A673 (cell line): ENCODE data around the gene IL1B. TPM values are rescaled to one million over a fixed set of nuclear protein-coding genes. Genes with fewer than 3 reads are reported as not detected.

Experiments used
- BruUV-seq: library from RNA; stranded (reverse); fragments of 400-500 nt; replicated peaks from 2 replicates; lab custom pipeline; 2021; lab: Mats Ljungman, UMichigan
- CTCF ChIA-PET: fragments of 300-600 bp; sonication (Branson Sonifier 250); formaldehyde crosslinking; loops from one replicate; lab custom pipeline; 2022; ENCODE audit warnings: antibody characterized with exemption; lab: Charles Lee
- POLR2A ChIA-PET: fragments of 300-600 bp; sonication (Branson Sonifier 250); formaldehyde crosslinking; loops from one replicate; lab custom pipeline; 2022; ENCODE audit warnings: antibody characterized with exemption; ENCODE audit not compliant: low non-redundant PET; lab: Charles Lee
- DNase-seq: peaks from one replicate; pipeline ENCODE4 v3.0.0-alpha.2; 2015; ENCODE audit warnings: low spot score
- H3K27ac ChIP-seq: fragments of 200-600 bp; sonication (generic); 2 replicates; pipeline ENCODE4 v1.5.1; 2016; ENCODE audit warnings: mixed run types, low read depth, mild to moderate bottlenecking, mixed read lengths, antibody characterized with exemption, low read length; ENCODE audit not compliant: poor library complexity, severe bottlenecking
- H3K27me3 ChIP-seq: fragments of 200-600 bp; sonication (generic); replicated peaks from 2 replicates; pipeline ENCODE4 v1.6.1; 2017; ENCODE audit warnings: mixed run types, low read depth, mild to moderate bottlenecking, mixed read lengths, antibody characterized with exemption, low read length; ENCODE audit not compliant: insufficient read depth, poor library complexity
- H3K36me3 ChIP-seq: fragments of 200-600 bp; sonication (generic); 2 replicates; pipeline ENCODE4 v1.6.1; 2016; ENCODE audit warnings: mixed run types, mild to moderate bottlenecking, mixed read lengths, antibody characterized with exemption, low read length; ENCODE audit not compliant: insufficient read depth, poor library complexity, severe bottlenecking
- H3K4me1 ChIP-seq: fragments of 200-600 bp; sonication (generic); 2 replicates; pipeline ENCODE4 v1.6.1; 2017; ENCODE audit warnings: mixed run types, mild to moderate bottlenecking, mixed read lengths, antibody characterized with exemption, low read length; ENCODE audit not compliant: insufficient read depth, poor library complexity, severe bottlenecking
- H3K4me3 ChIP-seq: fragments of 200-600 bp; sonication (generic); 2 replicates; pipeline ENCODE4 v1.5.1; 2016; ENCODE audit warnings: low read depth, mixed run types, mild to moderate bottlenecking, mixed read lengths, low read length; ENCODE audit not compliant: poor library complexity, severe bottlenecking
- H3K9me3 ChIP-seq: fragments of 200-600 bp; sonication (generic); 2 replicates; pipeline ENCODE4 v1.6.1; 2016; ENCODE audit warnings: mixed run types, low read depth, mild to moderate bottlenecking, mixed read lengths, antibody characterized with exemption, low read length; ENCODE audit not compliant: poor library complexity, severe bottlenecking
- CTCF ChIP-seq: fragments of 300-800, 200-600 bp; sonication (generic); conservative IDR thresholded peaks from 2 replicates; pipeline ENCODE4 v1.5.1; 2017; ENCODE audit warnings: low read depth, mild to moderate bottlenecking, antibody characterized with exemption, low read length, moderate library complexity, mixed read lengths
- EZH2 ChIP-seq: fragments of 200-600 bp; sonication (generic); IDR thresholded peaks from 2 replicates; pipeline ENCODE4 v1.6.1; 2017; ENCODE audit warnings: borderline replicate concordance, low read depth, mild to moderate bottlenecking, mixed read lengths, antibody characterized with exemption, low read length; ENCODE audit not compliant: poor library complexity, severe bottlenecking
- intact Hi-C: fragments of 100-400 bp; cut with micrococcal nuclease; formaldehyde crosslinking; loops from one replicate; pipeline ENCODE4 v1.10.0; 2022; ENCODE audit not compliant: unreplicated experiment
- total RNA-seq: library from RNA; stranded (reverse); gene quantifications from 2 replicates; pipeline ENCODE4 v1.2.3, GENCODE V29; 2021

The IL1B gene
- total RNA-seq, 1 experiment from 2014 or later = 2.1 TPM

GRCh38 chr2:112835536-112836162 lies 930 bp downstream of the IL1B start:
- DNase-seq = no peak
- H3K27me3 ChIP-seq = no peaks in the 10 kb centered on the region
- H3K27ac ChIP-seq = no peak overlapping the region
- peaks cover 26% of the 10 kb centered on the region for H3K4me1 ChIP-seq
- H3K9me3 ChIP-seq = no peaks in the 10 kb centered on the region
- BruUV-seq = no TSS peak
- POLR2A ChIA-PET = no interaction called here
- CTCF ChIA-PET = no interaction called here
- H3K4me3 ChIP-seq = no peak overlapping the region
- TF ChIP-seq EZH2 (no peak), CTCF (no peak)
- intact Hi-C loops = no loop called here
- H3K36me3 ChIP-seq = no peaks in the 10 kb centered on the region

GRCh38 chr2:112835061-112835501 lies 1.5 kb downstream of the IL1B start:
- POLR2A ChIA-PET = no interaction called here
- no peaks in the 10 kb centered on the region for H3K9me3 ChIP-seq

GRCh38 chr2:112834396-112835037 lies 2.1 kb downstream of the IL1B start:
- no peaks in the 10 kb centered on the region for H3K9me3 ChIP-seq
- DNase-seq = peak; percentile 26
- ChIA-PET POLR2A (no interaction called here), CTCF (no interaction called here)
- no peaks in the 10 kb centered on the region for H3K36me3 ChIP-seq
- TF ChIP-seq CTCF (no peak), EZH2 (no peak)
- no peak overlapping the region for H3K4me3 ChIP-seq
- peaks cover 26% of the 10 kb centered on the region for H3K4me1 ChIP-seq
- no TSS peak for BruUV-seq
- no peak overlapping the region for H3K27ac ChIP-seq
- no peaks in the 10 kb centered on the region for H3K27me3 ChIP-seq
- intact Hi-C loops = no loop called here

More at GRCh38 chr2:112835061-112835501, 1.5 kb downstream of the IL1B start:
- Histone ChIP-seq H3K27ac (no peak overlapping the region), H3K4me3 (no peak overlapping the region), H3K36me3 (no peaks in the 10 kb centered on the region), H3K27me3 (no peaks in the 10 kb centered on the region), H3K4me1 (peaks cover 26% of the 10 kb centered on the region)
- CTCF ChIA-PET = no interaction called here
- DNase-seq = no peak
- BruUV-seq = no TSS peak
- intact Hi-C loops = no loop called here
- TF ChIP-seq EZH2 (no peak), CTCF (no peak)
